ENCODE results near the gene SECISBP2.

Gene SECISBP2

DNA sequence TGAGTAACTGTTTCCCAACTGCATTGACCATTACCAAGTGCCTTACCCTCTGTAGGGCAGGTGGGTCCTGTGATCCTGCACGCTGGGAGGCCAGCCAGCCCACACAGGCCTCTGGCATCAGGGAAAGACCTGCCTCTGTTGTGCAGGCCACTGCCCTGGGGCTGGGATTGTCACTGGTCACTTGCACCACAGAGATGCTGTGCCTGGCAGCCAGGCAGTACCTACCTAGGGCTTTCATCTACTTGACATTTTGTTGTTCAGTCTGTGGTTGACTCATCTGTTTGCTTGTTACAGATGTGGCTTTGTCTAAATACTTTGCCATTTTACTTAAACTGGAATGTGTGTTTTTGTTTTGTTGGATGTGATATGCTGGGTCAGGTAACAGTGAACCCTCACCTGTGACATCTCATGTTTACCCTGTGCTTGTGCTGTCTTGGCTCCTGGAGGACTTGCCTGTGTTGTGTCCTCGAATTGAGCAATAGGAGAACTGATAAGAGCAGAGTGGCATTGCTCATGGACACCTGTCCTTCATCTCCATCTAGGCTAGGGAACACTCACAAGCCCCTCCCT is 32.8 kb downstream of the SECISBP2 start:
- no peak for DNase-seq (ENCODE audit: low read depth)

DNA sequence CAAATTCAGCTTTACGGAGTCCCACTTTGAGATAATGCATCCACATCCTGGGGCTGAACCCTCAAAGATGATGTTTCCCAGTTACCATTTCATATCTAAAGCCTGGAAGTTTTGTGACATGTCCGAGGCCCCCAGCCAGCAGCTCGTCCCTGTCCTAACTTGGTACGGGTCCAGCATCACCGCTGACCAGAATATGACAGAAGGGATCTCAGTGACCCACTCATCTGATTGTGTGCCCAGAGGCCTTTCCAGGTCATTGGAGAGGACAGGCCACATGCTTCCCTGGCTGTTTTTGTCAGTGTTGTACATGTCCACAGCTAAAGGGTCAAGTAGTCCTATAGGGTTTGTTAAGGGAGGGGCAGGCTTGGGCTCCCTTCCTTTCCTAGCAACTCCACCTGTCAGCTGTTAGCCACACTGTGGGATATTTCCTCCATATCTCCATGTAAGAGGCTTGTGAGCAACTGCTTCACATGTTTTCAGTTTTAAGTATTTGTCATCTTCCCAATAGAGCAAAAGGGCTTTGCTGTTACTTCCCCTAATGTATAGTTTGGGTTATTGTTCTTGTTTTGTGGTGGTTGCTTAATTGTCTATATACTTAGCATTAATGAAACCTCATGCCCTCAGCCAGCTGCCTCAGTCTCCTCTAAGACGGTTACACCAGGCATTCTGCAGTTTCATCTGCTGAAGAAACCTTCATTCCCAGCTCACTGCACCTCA is 33.4 kb downstream of the SECISBP2 start:
- no peak for DNase-seq (ENCODE audit: low read depth)

DNA sequence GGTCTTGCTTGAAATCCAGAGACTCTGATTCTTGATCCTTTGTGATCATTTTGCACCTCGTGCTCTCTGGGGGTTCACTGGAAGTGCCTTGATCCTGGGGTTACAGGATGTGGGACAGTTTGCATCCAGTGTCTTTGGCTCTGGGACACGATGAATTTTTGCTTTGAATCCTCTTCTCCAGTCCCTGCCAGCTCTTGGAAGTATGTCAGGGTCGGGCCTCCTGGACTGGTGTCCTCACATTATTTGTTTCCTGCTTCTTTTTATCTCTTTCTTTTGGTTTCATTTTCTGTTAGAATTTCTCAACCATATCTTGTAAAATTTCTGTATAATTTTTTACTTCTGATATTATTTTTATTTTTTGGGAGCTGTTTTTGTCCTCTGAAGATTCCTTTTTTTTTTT is 34.2 kb downstream of the SECISBP2 start:
- no peak for DNase-seq (ENCODE audit: low read depth)

DNA sequence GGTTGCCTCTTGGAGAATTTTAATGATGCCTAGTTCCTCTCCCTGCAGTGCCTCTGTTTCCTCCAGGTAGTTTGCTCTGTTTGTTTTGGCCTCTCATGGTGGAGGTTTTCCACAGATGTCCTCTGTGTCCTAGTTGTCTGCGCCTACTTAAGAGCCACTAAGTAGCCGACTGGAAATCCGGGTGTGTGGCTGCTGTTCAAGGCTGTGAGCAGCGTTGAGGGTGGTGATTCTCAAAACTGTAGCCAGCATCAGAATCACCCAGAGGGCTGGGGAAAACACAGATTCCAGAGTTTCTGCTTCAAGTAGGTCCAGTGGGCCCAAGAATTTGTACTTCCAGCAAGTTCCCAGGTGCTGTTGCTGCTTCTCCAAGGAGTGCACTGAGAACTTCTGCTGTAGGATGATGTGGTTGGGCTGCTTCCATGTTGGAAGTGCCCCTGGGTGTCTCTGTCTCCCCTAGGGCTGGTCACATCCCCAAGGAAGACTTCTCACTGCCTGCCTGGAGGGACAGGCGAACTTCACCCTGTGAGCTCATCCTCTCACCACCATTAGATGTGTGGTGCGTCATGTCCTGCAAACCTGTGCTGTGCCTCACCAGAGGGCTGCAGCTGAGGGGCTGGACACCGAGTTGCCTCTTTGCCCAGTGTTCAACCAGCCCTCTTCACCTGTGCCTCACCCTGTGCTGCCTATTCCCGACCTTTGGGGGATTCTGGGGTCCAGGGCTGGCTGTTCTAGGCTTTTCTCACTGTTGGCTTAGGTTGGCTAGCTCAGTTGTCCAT is 34.8 kb downstream of the SECISBP2 start:
- DNase-seq (ENCODE audit: low read depth), result no peak

DNA sequence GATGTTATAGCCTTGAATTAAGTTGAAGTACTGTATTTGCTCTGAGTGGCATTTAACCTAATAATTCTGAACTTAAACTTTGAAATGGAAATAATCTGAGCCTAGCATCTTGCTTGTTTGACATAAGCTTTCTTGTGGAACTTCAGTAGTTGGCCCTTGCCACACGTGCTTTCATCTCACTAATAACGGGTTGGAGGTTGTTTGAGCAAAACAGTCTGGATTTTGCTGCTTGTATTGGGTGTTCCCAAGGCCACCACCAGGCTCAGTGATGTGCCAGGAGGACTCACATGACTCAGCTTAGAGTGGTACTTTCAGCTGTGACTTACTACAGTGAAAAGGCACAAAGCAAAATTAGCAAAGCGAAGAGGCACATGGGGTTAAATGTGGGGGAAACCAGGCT is 35.7 kb downstream of the SECISBP2 start:
- DNase-seq (ENCODE audit: low read depth), result no peak

DNA sequence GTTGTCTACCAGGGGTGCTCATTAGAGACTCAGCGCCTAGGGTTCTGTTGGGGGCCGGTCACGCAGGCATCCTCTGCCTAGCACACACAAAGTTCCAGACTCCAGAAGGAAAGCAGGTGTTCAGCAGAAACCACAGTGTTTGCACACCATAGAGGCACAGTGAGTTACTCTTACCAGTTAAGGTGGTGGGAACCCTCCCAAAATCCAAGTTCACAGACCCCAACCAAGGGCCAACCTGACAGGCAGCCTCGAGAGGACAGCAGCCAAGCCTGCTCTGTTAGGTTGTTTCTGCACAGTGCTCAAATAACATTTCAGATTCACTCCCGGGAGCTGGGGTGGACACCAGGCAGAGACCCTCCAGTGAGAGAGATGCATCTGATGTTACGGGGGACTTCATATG is 36.2 kb downstream of the SECISBP2 start:
- no peak for DNase-seq (ENCODE audit: low read depth)

DNA sequence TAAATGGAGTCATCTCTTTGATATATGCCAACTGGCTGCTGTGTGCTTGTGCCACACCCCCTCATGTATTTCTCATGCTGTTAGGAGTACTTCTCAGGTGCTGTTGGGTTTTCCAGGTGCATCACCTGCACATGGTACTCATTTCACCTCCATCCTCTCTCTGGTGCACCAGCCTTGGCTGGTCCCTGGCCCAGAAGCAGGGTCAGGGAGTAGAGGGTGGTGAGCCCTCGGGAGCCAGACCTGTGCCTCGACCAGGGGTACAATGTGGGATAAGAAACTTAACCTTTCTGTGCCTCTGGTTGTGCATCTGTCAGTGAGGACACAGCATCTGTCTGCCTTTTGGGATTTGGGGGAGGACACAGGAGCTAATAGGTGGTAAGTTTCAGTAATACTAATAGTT is 38.5 kb downstream of the SECISBP2 start:
- no peak for DNase-seq (ENCODE audit: low read depth)

DNA sequence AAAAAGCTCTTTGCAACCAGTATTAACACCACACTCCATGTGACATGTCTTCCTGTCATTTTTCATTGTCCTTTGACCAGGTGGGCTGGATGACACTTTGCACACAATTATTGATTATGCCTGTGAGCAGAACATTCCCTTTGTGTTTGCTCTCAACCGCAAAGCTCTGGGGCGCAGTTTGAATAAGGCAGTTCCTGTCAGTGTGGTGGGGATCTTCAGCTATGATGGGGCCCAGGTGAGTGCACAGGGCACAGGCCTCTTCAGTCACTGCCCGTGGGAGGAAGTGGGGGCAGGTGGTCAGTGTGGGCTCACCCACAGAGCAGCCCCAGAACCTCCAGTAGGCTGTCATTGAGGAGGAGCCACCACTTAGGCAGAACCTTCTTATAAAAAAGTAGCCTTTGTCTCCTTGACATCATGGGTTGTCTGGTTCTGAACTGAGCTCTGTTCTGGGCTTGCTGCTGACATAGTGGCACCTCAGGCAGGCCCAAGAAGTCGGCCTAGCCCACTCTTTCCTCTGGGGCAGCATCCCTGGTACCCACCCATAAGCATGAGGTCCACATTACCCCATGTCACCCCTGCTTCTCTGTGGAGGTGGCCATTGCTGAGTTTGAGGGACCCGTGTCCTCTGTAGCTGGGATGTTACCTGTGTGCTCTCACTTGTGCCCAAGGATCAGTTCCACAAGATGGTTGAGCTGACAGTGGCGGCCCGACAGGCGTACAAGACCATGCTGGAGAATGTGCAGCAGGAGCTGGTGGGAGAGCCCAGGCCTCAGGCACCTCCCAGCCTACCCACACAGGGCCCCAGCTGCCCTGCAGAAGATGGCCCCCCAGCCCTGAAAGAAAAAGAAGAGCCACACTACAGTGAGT is 39.3 kb downstream of the SECISBP2 start:
- DNase-seq (ENCODE audit: low read depth), result no peak

DNA sequence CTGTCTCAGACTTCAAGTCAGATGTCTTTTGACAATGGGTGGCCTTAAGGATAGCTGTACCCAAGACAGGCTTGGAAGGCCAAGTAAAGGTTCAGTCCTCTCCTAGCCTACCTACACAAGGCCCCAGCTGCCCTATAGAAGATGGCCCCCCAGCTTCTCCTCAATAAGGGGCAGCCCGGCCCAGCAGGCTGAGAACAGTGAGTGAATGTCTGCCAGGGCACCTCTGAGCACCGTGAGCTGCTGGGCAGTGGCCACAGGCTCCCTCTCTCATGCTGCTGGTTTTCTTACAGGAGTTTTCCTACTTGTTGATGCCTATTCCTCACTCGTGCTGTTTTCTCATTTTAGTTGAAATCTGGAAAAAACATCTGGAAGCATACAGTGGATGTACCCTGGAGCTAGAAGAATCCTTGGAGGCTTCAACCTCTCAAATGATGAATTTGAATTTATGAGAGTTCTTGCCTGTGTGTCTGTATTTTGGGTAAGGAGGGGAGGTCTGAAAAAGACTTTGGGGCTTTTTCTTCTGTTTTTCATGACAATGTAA is 40.1 kb downstream of the SECISBP2 start:
- DNase-seq (ENCODE audit: low read depth), result no peak

DNA sequence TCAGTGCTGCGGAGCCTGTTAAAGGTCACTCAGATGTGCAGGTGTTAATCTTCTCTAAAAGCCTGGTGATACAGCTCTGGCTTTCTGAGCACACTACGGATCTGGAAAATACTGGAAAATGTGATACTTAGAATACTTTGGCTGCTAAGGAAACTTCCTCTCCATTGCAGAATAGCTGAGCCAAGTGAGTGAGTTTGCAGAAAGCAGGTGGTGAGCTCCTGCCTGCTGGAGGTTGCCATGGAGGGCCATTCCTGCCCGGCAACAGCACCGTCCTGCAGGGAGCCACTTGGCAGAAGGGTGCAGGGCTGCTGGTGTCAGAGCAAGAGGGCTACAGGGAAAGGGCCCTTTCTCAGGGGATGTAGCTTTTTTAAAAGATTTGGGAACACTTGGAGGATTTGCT is 40.7 kb downstream of the SECISBP2 start:
- DNase-seq (ENCODE audit: low read depth), result no peak

DNA sequence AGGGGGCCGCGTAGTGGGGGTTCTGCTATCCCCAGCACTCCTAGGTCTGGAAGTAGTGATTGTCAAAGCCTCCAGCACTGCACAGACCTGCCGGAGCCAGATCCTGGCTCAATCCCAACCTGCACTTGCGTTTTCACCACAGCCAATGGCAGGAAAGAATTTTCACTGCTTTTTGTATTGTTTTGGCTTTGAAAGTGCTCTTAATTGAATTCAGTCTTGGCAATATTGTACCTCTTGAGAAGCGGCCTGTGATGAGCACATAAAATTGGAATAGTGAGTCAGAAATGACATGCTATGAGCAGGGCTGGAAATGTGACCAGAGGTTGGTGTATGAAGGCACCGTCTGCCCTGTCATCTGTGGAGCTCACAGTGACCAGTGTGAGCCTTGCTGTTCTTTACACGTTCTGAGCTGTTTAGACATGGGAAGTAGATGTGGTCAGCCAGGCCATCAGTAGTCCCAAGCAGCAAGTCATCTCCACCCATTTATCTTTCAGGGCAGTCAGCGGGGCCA is 41.5 kb downstream of the SECISBP2 start:
- DNase-seq (ENCODE audit: low read depth), result no peak

DNA sequence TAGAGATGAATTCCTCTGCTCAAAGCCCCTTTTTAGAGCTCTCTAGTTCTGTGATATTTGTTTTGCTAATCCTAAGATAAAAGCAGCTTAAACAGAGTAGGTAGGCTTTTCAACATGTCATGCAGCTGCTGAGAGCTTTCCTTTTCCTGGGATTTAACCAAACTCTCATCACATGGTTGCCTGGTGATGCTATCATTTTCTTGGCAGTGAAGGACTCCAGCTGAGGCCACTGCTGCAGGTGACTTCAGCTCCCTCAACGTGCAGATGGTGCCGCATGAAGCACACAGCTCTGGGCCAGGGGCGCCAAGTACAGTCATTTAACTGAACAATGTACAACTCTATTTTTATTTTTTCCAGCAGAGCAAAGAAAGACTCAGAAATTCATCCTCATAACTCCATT is 42.2 kb downstream of the SECISBP2 start:
- DNase-seq (ENCODE audit: low read depth), result no peak

DNA sequence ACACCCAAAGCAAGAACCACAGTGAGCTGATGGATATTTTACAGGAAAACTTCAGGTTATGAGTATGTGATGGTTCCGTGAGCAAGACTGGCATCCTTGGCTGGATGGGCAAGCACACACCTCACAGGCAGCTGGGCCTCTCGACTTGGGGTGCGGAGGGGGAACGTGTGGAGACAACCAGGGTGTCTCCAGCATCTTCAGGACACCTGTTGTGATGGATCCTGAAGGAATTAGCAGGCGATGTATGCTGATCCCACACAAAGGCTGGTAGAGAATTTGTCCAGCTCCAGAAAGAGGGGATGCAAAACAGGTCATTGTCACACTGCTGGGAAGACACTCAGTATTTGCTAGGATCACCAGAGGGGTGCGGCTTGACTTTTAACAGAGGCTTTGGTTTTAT is 42.7 kb downstream of the SECISBP2 start:
- no peak for DNase-seq (ENCODE audit: low read depth)

DNA sequence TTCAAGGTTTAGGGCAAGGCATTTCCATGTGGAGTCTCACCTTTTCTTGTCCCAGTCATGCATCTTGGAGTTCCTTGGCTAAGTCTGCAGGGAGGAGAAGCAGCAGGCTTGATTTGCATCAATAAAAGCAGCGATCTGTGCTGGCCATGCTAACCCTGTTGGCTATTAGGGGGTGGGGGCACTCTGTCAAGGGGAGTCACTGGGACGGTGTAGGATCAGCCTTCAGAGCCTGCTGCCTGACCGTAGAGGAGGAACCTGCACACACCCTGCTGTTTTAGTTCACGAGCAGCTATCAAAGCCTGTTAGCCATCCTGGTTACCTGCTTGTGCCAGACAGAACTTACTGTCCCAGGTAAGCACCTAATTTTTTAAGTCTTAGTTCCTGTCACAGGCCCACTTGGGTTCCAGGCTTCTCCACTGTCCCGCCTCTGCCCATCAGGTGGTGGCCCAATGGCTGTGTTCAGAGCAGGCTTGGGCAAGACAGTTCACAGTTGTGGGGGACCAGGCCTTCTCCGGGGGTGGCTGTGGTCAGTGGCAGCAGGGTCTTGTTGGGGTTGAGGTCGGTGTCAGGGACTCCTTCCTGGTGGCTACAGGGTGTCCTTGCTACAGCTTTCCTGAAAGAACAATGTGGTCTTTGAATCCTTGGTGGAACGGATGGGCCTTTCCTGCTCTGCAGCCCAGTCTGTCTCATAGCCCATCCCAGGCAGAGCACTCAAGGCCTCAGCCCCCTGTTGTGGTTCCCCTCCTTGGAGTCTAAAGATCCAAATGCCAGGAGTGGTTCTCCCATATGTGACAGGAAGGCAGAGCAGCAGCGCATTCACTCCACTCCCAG is 43.7 kb downstream of the SECISBP2 start:
- no peak for DNase-seq (ENCODE audit: low read depth)

DNA sequence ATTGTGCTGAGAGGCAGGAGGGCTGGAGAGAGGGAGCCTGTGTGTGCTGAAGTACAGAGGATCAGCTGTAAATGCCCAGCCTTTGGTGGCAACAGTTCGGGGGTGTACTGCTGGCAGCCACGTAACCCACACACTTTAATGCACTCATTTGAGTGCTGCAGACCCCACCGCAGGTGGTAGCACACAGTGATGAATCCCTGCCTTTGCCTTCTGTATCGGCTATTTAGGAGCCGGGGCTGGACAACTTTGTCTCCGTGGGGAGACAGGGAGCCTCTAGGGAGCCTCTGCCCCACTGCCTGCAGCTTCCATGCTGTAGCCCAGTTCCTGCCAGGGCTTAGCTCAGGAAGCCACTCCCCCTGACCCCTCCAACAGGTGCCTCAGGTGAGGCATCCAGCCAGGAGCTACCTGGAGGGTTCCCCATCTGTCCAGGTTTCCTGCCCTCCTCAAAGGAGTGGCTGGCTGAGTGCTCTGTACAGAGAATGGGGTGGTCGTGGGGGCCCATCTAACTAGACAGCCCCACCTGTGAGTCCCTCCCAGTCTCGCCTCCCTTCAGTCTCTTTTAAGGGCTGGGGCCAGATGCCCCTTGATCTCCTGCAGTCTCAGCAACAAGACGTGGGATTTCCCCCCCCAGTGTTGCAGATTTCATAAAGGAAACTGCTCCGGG is 44.5 kb downstream of the SECISBP2 start:
- no peak for DNase-seq (ENCODE audit: low read depth)

DNA sequence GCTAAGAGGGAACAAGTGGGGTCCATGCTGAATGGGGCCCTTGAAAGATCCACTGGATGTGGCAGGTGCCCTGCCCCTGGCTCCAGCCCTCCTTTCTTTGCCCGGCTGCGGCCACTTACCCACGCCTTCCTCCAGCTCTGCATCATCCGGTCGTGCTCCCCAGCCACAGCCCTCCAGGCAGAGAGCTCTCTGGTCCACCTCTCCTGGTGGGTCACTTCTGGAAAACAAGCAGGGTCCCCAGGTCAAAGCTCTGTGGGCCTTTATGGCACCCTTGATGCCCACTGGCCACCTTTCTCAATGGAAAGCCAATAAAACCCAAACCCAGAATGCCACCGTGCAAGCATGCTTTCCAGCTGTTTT is 45.0 kb downstream of the SECISBP2 start:
- DNase-seq (ENCODE audit: low read depth), result no peak

DNA sequence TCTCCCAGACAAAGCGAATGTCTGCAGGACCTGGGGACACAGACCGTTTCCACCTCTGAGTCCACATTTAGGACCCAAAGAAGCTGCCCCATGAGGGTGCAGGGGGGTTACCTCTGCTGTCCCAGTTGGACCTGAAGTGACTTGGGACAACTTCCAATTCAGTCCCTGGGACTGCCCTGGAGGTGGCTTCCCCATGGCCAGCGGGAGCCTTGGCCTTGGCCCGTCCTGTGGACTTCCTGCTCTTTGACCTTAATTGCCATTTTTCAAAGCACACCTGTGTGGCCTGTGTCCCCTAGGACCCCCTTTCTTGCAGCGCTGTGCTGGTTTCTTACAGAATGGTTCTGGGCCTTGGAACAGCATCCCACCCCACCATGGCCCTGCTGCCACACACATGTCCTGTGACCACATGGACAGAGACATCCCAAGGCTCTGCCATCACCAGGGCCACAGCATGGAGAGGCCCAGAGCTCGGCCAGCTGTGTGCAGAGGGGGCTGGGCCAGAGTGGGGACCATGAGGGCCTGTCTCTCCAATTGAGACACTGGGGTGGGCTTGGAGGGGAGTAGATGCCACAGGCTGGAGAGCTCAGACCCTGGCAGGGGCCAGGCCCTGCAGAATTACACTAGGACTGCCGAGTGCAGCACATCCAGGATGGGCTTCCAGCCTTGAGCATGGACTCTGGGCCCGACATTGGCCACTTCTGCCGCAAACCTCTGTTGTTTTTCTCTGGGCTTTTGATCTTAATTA is 45.8 kb downstream of the SECISBP2 start:
- DNase-seq (ENCODE audit: low read depth), result no peak

DNA sequence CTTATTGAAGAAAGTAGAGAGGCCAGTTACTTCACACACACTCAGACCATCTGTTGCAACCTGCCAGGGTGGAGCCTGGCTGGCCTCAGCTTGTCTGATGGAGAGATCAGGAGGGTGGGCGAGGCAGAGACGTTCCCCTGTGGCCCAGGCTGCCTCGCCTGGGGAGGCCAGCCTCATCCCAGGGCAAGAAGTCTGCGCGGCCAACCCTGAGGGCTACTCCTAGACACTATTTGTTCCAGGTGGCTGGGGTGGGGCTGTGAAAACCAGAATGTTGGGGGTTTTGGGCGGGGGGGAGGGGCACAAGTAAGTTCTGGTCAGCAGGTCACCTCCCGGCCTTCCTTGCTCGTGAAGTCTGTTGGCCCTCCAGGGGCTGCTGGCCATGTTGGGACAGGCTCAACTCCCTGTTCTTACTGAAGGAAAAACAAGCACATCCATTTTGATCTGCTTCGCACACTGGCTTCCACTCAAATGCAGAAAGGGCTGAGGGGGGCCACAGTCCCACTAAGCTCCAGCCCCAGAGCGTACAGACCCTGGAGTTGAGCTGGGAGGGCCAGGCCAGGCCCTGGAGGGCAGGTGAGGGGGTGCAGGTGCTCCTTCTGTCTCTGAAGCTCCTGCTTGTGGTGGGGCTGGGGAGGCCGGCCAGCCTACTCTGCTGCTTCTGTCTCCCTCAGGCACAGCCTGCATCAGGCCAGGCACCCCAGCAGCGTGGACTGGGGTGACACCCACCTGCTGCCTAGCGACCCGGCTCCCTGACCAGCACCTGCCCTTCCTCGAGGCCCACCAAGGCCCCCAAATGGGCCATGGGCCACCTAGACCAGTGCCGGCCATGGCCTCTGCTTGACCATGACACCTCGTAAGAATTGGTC is 46.6 kb downstream of the SECISBP2 start:
- no peak for DNase-seq (ENCODE audit: low read depth)

DNA sequence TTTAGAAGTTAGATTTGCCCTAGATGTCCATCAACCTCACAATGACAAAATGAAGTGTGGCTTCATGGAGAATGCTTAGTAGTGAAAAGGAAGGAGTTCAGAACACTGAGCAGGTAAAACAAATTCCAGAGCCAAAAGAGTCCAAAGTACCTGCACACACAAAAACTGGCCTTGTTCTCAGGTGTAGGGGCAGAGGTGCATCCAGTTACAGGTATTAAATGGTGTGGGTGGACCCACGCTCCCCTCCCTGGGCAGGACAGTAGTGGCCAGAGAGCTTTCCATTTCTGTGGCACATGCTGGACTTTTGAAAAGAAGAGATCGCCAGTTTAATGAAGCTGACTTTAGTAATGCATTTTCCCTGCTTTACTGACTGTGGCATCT is 47.2 kb downstream of the SECISBP2 start:
- no peak for DNase-seq (ENCODE audit: low read depth)

All from non-pigmented ciliary epithelial cell (primary cell).